Activated CD8-positive, alpha-beta memory T cell treated with anti-CD3 and anti-CD28 coated beads, Interleukin-2, amount 50 U/mL, for 1 hour (primary cell): ENCODE measurements around the gene ACSF3.
A peak's percentile ranks its signal among the peaks of the same experiment; 100 is the strongest.

Experiments
- DNase-seq: peaks from one replicate; pipeline ENCODE4 v3.0.0-alpha.2; 2020; ENCODE audit errors: extremely low read depth

Gene ACSF3

GRCh38 chr16:89190150-89190958, 96.7 kb downstream of the ACSF3 start:
- no peak for DNase-seq

DNA sequence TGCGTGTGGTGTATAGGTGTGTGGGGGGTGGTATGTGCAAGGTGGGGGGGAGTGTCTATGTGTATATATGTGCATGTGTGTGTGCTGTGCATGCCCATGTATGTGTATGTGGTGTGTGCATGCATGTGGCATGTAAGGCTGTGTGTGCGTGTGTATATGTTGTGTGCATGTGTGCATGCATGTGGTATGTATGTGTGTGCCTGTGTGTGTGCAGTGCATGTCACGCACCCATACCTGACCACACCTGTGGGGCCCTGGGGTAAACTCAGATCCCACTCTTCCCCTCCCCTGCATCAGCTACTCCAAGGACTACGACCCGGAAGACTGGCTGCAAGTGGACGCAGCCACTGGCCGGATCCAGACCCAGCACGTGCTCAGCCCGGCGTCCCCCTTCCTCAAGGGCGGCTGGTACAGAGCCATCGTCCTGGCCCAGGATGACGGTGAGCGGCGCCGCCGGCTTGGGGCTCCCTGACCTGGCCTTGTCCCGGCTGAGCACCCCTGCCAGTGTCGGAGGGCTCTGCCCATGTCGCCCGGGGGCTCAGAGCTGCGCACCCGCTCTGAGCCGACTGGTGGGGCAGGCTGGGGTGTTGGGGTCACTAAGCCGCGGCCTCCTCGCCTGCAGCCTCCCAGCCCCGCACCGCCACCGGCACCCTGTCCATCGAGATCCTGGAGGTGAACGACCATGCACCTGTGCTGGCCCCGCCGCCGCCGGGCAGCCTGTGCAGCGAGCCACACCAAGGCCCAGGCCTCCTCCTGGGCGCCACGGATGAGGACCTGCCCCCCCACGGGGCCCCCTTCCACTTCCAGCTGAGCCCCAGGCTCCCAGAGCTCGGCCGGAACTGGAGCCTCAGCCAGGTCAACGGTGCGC, 97.6 kb downstream of the ACSF3 start:
- DNase-seq = no peak

DNA sequence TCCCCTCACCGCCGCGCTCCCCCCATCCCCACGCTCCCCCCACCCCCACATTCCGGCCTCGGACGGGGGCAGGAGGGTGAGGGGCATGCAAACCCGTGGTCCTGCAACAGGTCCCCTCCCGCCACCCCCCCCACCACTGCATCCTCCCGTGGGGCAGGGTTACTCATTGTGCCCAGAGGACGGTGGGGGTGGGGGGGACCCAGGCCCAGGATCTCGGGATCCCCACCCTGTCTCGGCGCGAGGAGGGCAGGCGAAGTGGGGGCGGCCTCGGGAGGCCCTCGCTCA, 98.2 kb downstream of the ACSF3 start:
- no peak for DNase-seq

GRCh38 chr16:89192186-89192955, 98.7 kb downstream of the ACSF3 start:
- peak; percentile 59 for DNase-seq

- DNase-seq = peak; percentile 20
These were observed 99.4 kb downstream of the ACSF3 start for GRCh38 chr16:89192956-89193575.

GRCh38 chr16:89193576-89194293, 100.1 kb downstream of the ACSF3 start:
- no peak for DNase-seq

- DNase-seq = no peak
These were observed 101.0 kb downstream of the ACSF3 start for GRCh38 chr16:89194340-89195311.

DNA sequence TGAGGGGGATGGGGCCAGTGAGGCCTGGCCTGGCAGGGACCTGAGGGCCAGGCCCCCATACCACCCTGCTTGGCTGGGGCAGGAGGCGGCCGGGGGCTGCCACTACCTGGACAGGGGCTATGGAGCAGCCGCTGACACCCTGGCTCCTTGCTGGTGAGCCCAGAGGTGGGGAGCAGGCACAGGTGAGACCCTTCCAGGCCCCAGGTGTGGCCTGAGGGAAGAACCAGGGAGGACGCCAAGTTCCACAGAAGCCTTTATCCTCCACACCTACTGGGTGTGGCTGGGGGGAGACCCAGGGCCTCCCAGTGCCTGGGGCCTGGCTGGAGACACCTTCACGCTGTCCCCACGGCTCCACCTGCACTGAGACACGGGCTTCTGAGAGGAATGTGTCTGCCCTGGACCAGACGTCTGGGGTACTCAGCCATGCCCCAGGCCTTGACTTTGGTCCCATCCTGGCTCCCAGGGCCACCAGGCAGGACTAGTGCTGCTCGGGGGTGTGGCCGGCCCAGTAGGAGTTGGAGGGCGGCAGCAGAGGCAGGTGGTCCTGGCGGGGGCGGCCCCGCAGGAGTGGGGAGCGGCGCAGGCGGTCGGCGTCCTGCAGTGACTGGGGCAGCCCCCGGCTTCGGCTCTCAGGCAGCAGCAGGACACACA, 102.0 kb downstream of the ACSF3 start:
- no peak for DNase-seq

DNA sequence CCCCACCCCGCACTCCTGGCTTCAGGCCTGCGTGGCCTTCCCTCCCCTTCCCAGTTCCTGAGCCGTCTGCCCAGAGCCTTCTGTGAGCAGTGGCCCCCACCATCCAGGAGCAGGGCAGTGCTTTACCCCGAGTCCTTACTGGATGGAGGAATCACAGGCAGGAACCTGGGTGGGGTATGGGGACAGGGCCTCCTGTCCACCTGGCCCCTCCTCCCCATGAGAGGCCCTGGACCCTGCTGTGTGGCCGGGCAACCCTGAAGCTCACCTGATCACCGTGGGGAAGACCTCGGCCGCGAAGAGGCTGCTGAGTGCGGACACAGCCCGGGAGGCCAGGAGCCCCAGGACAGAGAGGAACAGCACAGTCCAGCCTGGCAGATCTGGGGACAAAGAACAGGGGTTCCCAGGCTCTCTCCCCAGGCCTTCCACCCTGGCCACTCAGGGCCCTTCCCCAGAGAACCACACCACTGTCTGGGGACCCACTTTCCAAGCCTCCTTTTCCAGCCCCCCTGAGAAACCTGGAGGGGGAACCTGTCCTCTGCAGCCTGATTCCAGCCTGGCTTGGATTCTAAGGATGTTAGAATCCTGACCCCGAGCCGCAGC, 103.5 kb downstream of the ACSF3 start:
- no peak for DNase-seq

DNA sequence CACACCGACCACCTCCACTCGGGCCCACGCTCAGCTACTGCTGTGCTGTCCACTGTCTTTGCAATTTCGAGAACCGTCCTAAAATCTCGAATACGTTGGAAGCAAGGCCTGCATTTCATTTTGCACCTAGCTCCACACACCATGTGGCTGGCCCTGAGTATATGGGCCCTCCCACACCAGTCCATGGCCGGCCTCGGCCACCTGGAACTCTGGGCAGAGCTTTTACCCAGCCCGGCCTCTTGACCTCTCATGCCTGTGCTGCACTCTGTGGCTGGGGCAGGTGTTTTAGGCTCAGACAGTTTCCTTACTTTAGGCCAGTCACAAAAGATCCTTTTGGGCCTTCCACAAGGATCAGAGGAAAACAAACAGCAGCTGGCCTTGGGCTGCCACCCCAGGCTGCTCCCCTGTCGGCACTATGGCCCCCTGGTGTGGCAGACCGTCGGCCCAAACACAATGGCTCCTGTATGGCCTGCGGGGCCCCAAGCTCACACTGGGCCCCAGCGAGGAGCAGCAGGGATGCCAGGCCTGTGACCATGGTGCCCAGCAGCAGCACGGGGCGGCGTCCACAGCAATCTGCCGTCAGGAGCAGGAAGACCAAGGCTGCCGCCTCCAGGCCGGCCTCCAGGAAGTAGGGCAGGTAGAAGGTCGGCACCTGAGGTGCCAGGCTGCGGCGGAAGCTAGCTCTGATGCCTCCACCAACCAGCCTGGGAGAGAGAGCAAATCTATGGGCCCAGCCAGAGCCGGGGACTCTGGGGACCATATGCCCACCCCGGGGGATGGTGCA, 104.2 kb downstream of the ACSF3 start:
- no peak for DNase-seq

GRCh38 chr16:89198417-89199240, 105.0 kb downstream of the ACSF3 start:
- DNase-seq = no peak

DNA sequence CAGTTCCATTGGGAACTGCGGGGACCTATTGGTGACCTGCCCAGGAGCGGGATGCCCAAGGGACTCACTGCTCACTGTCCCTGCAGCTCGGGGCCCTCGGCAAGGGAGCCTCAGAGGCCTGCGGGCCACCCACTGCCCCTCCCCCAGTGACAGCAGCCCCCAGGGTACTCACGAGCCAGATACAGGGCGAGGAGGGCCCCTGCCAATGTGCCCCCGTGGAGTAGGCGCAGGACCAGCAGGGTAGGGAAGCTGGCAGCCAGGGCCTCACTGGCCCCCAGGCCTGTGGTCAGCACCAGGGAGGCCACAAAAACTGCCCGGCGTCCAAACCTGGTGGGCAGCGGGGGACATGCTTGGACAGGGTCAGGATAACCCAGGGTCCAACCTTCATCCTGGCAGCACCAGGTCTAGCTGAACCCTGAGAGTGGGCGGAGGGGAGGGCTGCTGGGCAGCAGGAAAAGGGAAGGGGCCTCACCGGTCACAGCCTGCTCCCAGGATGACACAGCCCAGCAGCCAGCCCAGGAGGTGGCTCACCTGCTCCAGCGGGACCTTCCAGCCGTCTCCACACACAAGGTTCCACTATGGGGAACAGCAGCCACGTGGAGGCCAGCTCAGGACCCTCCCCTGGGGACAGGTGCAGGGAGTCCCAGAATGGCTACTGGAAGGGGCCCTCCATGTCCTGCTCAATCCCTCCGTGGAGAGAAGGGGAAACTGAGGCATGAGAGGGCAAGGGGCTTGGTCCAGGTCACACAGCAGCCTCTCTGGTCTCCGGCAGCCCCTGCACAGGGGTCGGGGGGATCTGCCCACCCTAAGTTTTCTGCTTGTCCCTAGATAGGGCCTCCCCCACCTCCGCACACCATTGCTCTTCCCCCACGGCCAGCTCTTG, 105.8 kb downstream of the ACSF3 start:
- DNase-seq = no peak

DNA sequence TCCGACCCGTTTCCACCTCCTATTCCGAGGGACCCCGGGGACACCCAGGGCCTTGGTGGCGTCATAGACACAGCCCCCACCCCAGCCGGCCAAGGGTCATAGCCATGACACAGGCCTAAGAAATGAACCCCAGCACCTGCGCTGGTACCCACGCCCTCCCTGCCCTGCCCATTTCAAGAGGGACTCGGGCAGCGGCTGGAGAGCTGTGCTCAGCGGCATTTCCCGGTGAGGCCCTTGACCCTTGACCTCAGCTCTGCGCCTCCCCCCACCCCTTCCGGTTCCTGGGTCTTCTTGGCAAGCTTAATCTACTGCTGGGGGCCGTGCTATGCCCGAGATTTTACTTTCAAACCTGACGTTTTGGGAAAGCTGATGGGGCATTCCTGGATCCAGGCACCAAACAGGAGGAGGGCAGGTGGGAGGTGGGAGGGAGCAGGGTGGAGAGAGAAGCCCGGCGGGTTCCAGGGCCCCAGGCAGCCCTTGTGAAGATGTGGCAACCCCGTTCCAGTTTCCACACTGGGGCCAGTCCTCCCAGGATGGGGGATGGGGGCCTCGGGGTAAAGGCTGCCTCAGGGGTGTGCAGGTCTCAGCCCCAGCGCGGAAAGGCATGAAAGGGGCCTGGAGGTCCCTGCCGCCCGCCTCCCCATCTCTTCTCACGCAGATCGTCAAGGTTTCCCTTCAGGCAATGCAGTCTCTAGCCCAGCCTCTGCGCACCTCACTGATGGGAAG, 106.6 kb downstream of the ACSF3 start, which contains the start of gene SLC22A31:
TSS of gene SLC22A31 (minus strand) at position 414 of the 726 bp plus-strand sequence. CDS start at position 378, 36 bp downstream.
- no peak for DNase-seq

GRCh38 chr16:89200850-89201411, 107.3 kb downstream of the ACSF3 start:
- no peak for DNase-seq
